GM23248 (cell line): Measurements from ENCODE around the gene PCSK9.

Experiments
- EZH2 ChIP-seq: fragments of 200-600 bp; sonication (generic); IDR thresholded peaks from 2 replicates; pipeline ENCODE4 v1.6.1; 2018; ENCODE audit warnings: antibody characterized with exemption, mild to moderate bottlenecking; ENCODE audit not compliant: insufficient read depth, poor library complexity, severe bottlenecking
- EZH2phosphoT487 ChIP-seq: fragments of 200-600 bp; sonication (generic); IDR thresholded peaks from 2 replicates; pipeline ENCODE4 v1.6.1; 2018; ENCODE audit warnings: antibody characterized with exemption, moderate library complexity, mild to moderate bottlenecking, low read depth; ENCODE audit not compliant: insufficient read depth

DNA sequence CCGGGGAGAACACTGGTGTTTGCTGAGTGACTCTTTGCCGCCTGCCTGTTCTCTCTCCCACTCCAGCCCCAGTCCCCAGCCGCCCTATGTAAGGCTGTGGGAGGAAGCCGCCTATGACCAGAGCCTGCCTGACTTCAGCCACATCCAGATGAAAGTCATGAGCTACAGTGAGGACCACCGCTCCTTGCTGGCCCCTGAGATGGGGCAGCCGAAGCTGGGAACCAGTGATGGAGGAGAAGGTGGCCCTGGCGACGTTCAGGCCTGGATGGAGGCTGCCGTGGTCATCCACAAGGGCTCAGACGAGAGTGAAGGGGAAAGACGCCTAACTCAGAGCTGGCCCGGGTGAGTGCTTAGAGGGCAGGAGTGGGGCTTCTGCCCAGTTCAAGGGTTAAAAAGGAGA, 32.4 kb upstream of the PCSK9 start:
- no peak for TF ChIP-seq EZH2
- TF ChIP-seq EZH2phosphoT487: no peak
